K562 (cell line): ENCODE measurements around the gene APBB2. TPM values are rescaled to one million over a fixed set of nuclear protein-coding genes. Genes with fewer than 3 reads are reported as not detected.

ENCODE experiments used
- DACH1 ChIP-seq: fragments of 450-650 bp; IDR thresholded peaks from 2 replicates; pipeline ENCODE4 v1.6.1; 2018; ENCODE audit not compliant: partially characterized antibody
- MAFF ChIP-seq: IDR thresholded peaks from 2 replicates; pipeline ENCODE4 v1.6.1; 2012; ENCODE audit warnings: low read length, improper control_type of control experiment
- RBM25 ChIP-seq: fragments of 200-400 bp; formaldehyde crosslinking; IDR thresholded peaks from 2 replicates; pipeline ENCODE4 v1.6.1; 2018; ENCODE audit warnings: low read length, low read depth, moderate library complexity; ENCODE audit not compliant: severe bottlenecking
- ZNF830 ChIP-seq: fragments of 250-450 bp; sonication (Bioruptor Pico); IDR thresholded peaks from 2 replicates; pipeline ENCODE4 v1.5.0; 2021; ENCODE audit warnings: mild to moderate bottlenecking
- polyA plus RNA-seq, 8 experiments: library from polyadenylated mRNA; depleted of rRNA in 4 of 8; stranded (reverse) in 5 of 8; unstranded in 3 of 8; fragments of >200 nt; fragmentation: Nextera tagmentation in 2 of 8; fragmentation: Illumina TruSeq in 1 of 8; extraction: Ambion mirVana in 2 of 8; extraction: Trizol in 1 of 8; gene quantifications; 2 replicates each; pipeline versions ENCODE4 v1.2.1 to v1.2.3, GENCODE V29; 2011 to 2014; ENCODE audit warnings: inconsistent platforms in 1 of 8, missing spikeins in 1 of 8
- total RNA-seq, 7 experiments: library from RNA; depleted of rRNA in 6 of 7; stranded (reverse); fragments of >200 nt in 6 of 7; fragmentation: Illumina TruSeq in 2 of 7; extraction: Trizol in 2 of 7; gene quantifications; 2 replicates each; pipeline versions ENCODE4 v1.2.1 to v1.2.3, GENCODE V29; 2011 to 2021; ENCODE audit warnings: low replicate concordance in 1 of 7
- TF ChIP-seq, protein P1 (sequence below), 2 experiments: fragments of 450-650 bp; IDR thresholded peaks; 2 replicates each; pipeline ENCODE4 v1.6.1; 2016; ENCODE audit warnings: mild to moderate bottlenecking in 2 of 2, borderline replicate concordance in 1 of 2, low read depth in 1 of 2, moderate library complexity in 1 of 2
- TF ChIP-seq, protein P2 (sequence below): fragments of 250-450 bp; sonication (Bioruptor Pico); IDR thresholded peaks from 2 replicates; pipeline ENCODE4 v1.8.0; 2021; ENCODE audit warnings: borderline replicate concordance, mild to moderate bottlenecking, moderate library complexity; ENCODE audit not compliant: poor library complexity, severe bottlenecking

APBB2 gene
- total and polyA plus RNA-seq, 9 of the 15 experiments (the other 6 are each of a cell fraction or from before 2014, with no cell fraction given) = 0.08 to 2.1 (median 1.4) TPM

DNA sequence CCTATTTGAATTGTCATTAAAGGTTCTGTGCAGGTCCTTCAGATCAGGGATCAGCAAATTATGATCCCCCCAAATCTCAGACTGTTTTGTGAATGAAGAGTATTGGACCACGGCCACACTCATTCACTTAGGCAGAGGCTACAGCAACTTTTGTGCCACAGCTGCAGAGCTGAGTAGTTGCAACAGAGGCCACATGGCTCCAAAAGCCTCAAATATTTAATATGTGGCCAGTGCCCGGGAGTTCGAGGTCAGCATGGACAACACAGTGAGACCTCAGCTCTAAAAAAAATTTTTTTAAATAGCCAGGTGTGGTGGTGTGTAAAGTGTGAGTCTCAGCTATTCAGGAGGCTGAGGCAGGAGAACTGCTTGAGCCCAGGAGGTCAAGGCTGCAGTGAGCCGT lies 363.8 kb downstream of the APBB2 start (continued):
- TF ChIP-seq, protein P1, sequence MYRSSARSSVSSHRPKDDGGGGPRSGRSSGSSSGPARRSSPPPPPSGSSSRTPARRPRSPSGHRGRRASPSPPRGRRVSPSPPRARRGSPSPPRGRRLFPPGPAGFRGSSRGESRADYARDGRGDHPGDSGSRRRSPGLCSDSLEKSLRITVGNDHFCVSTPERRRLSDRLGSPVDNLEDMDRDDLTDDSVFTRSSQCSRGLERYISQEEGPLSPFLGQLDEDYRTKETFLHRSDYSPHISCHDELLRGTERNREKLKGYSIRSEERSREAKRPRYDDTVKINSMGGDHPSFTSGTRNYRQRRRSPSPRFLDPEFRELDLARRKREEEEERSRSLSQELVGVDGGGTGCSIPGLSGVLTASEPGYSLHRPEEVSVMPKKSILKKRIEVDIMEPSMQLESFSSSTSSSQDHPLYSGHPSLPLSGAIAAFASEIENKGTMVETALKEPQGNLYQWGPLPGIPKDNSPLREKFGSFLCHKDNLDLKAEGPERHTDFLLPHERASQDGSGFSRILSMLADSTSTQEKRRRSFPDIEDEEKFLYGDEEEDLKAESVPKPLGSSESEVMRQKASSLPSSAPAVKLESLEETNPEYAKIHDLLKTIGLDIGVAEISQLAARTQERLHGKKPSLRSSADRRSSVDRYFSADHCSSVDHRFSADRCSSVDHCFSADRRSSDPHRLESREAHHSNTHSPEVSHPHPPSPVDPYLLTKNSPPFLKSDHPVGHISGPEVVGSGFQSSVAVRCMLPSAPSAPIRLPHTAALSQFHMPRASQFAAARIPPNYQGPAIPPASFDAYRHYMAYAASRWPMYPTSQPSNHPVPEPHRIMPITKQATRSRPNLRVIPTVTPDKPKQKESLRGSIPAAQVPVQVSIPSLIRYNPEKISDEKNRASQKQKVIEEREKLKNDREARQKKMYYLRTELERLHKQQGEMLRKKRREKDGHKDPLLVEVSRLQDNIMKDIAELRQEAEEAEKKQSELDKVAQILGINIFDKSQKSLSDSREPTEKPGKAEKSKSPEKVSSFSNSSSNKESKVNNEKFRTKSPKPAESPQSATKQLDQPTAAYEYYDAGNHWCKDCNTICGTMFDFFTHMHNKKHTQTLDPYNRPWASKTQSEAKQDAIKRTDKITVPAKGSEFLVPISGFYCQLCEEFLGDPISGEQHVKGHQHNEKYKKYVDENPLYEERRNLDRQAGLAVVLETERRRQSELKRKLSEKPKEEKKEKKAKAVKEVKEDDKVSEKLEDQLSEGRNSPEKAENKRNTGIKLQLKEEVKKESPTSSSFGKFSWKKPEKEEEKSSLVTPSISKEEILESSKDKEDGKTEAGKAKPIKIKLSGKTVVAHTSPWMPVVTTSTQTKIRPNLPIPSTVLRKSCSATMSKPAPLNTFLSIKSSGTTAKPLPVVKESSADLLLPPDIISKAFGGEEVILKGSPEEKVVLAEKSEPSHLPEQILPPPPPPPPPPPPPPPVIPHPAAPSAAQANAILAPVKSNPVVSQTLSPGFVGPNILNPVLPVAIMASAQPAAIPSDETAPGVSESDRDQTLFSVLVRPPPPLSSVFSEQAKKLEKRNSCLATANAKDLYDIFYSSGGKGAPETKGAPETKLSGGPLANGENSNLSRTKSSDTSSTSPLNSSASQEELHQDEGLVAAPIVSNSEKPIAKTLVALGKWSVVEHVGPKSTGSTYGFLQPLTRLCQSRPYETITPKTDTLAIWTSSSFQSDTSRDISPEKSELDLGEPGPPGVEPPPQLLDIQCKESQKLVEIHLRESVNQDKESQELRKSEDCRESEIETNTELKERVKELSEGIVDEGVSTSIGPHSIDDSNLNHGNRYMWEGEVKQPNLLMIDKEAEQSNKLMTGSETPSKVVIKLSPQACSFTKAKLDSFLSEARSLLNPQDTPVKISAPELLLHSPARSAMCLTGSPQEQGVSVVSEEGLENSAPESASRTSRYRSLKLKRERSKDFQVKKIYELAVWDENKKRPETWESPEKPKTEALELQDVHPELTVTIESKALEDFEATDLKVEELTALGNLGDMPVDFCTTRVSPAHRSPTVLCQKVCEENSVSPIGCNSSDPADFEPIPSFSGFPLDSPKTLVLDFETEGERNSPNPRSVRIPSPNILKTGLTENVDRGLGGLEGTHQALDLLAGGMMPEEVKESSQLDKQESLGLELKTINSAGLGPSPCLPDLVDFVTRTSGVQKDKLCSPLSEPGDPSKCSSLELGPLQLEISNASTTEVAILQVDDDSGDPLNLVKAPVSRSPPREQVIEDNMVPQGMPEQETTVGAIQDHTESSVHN (IDR thresholded peaks at IDR 0.05; ENCODE audit: borderline replicate concordance in 1 of 2, low read depth in 1 of 2) = no peak
- TF ChIP-seq, protein P2, sequence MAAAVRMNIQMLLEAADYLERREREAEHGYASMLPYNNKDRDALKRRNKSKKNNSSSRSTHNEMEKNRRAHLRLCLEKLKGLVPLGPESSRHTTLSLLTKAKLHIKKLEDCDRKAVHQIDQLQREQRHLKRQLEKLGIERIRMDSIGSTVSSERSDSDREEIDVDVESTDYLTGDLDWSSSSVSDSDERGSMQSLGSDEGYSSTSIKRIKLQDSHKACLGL (CRISPR knock-in tag) = no peak
- TF ChIP-seq RBM25 (no peak), MAFF (no peak), DACH1 (no peak), ZNF830 (CRISPR knock-in tag) (no peak)
